NCI-H128 (cell line): ENCODE measurements around the gene PARD3B.

ENCODE experiments used
- DNase-seq: peaks from one replicate; lab custom pipeline; 2025; ENCODE audit not compliant: unreplicated experiment; lab: John Stamatoyannopoulos, UW

Gene PARD3B

GRCh38 chr2:205089958-205090357, 544.7 kb downstream of the PARD3B start:
- DNase-seq, result no peak

GRCh38 chr2:205091411-205091810, 546.1 kb downstream of the PARD3B start:
- no peak for DNase-seq

- no peak for DNase-seq
Measured at GRCh38 chr2:205094031-205094430, 548.8 kb downstream of the PARD3B start.

- DNase-seq, result no peak
Measured at GRCh38 chr2:205103699-205104098, 558.4 kb downstream of the PARD3B start.

GRCh38 chr2:205107810-205108209, 562.5 kb downstream of the PARD3B start:
- no peak for DNase-seq

GRCh38 chr2:205115511-205115910, 570.2 kb downstream of the PARD3B start:
- DNase-seq, result no peak

- DNase-seq, result no peak
Measured at GRCh38 chr2:205117125-205117524, 571.9 kb downstream of the PARD3B start.

- no peak for DNase-seq
Measured at GRCh38 chr2:205119136-205119535, 573.9 kb downstream of the PARD3B start.

- no peak for DNase-seq
Measured at GRCh38 chr2:205128726-205129125, 583.5 kb downstream of the PARD3B start.

- DNase-seq, result no peak
Measured at GRCh38 chr2:205129531-205129930, 584.3 kb downstream of the PARD3B start.

GRCh38 chr2:205130111-205130829, 585.0 kb downstream of the PARD3B start:
- DNase-seq, result no peak

GRCh38 chr2:205133544-205133943, 588.3 kb downstream of the PARD3B start:
- no peak for DNase-seq

- DNase-seq, result no peak
Measured at GRCh38 chr2:205138735-205139134, 593.5 kb downstream of the PARD3B start.

GRCh38 chr2:205139822-205140463, 594.7 kb downstream of the PARD3B start:
- no peak for DNase-seq

- DNase-seq, result no peak
Measured at GRCh38 chr2:205141381-205141780, 596.1 kb downstream of the PARD3B start.

- DNase-seq, result no peak
Measured at GRCh38 chr2:205145888-205146287, 600.6 kb downstream of the PARD3B start.

GRCh38 chr2:205148755-205149154, 603.5 kb downstream of the PARD3B start:
- no peak for DNase-seq

- no peak for DNase-seq
Measured at GRCh38 chr2:205156457-205156856, 611.2 kb downstream of the PARD3B start.

- no peak for DNase-seq
Measured at GRCh38 chr2:205158404-205158803, 613.1 kb downstream of the PARD3B start.

GRCh38 chr2:205161156-205161839, 616.0 kb downstream of the PARD3B start:
- DNase-seq, result no peak

- no peak for DNase-seq
Measured at GRCh38 chr2:205166745-205167144, 621.5 kb downstream of the PARD3B start.

- DNase-seq, result no peak
Measured at GRCh38 chr2:205169012-205169411, 623.7 kb downstream of the PARD3B start.
